ENCODE measurements around the gene ALX3.

The ALX3 gene

DNA sequence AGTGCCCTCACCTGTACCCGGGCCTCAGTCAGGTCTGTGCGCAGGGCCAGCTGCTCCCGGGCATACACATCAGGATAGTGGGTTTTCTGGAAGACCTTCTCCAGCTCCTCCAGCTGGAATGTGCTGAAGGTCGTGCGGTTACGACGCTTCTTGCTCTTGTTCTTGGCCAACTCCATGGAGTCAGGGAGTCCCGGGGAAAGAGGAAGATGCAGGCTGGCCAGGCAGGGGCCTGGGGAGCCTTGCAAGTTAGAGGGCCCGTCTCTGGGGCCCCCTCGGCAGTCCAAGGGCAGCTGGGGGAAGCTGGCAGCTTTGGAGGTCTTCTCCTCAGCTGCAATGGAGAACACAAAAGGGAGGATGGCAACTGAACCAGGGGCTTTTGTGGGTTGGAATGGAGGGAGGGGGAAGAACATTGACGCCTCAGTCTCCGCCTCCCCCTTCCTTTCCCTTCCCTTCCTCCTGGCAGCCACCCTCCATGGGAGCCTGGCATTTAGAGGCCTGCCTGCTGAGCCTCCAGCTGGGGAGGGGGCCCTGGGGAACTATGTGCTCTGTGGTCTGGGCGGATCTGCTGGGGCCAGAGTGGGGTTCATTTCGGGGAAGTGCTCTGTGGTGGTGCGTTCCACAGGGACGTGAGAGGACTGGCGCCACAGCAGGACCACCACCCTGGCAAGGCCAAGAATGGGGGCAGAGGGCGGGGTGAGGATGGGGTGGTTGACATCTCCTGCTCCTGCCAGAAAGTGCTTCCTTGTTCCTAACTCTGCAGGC, 5.7 kb downstream of the ALX3 start:
- DNase-seq (ENCODE audit: low spot score), result no peak

DNA sequence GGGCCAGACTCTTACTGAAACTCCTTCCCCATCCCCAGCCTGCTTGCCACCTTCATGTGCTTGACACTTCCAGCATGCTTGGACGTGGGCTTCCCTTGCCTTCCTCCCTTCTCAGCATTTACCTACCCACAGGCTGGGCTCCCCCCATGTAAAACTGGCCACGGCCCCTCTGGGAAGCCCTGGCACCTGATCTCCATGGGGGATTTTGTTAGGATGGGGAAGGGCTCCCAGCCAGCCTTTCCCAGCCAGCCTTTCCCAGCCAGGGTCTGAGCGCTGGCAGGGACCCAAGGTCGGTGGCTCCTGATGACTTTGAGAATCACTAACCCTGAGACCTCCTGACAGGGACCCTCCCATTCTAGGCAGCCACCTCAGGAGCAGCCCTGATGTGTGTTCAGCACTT, 6.7 kb downstream of the ALX3 start:
- no peak for DNase-seq (ENCODE audit: low spot score)

DNA sequence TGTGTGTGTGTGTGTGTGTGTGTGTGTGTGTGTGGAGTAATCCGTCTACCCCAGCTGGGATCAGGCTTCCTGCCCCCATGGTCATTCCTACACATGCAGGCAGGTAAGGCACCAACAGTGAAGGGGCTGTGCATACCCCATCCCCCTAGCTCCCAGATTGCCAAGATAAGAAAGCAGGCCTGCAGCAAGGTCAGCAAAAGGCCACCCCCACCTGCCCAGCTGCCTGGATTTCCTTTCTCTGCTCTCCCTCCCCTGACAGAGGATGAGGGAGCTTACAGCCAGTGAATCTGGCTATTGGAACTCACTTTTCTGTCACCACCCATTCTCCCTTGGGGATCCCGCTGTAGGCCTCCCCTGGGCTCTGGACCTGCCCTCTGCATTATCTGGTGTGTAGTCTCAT, 7.9 kb downstream of the ALX3 start:
- DNase-seq (ENCODE audit: low spot score), result no peak

DNA sequence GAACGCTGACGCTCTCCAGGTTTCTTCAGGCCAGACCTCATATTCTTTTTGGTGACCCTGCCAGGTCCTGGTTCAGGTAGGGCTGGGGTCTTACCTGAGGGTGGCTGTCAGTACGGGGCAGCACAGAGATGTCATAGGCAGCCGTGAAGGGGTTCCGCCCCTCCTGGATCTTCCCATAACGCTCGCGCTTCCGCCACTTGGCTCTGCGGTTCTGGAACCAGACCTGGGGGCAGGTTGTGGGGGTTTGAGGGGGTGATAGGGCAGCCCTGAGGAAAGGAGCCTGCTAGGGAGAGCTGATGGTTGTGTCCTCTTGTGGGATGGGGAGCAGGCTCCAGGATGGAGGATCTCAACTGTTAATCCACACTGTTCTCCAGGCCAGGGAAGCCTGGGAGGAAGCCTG, 9.1 kb downstream of the ALX3 start:
- no peak for DNase-seq (ENCODE audit: low spot score)

DNA sequence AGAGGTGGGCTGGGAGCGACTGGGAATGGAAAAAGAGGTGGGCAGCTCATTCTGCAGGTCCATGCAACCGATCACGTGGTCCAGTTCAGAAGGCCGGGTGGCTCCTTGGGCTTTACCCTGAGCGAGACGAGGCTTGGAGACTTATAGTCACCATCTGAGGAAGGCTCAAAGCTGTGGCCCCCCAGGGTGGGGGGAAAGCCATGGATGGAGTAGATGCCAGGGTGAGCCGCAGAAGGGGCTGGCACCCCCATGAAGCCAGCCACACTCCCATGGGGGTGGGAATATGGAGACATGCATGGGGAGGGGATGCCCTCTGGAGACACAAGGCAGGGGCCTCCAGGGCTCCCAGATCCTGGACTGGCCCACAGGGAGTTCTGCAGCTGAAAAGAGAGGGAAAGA, 9.8 kb downstream of the ALX3 start:
- DNase-seq (ENCODE audit: low spot score), result no peak

DNA sequence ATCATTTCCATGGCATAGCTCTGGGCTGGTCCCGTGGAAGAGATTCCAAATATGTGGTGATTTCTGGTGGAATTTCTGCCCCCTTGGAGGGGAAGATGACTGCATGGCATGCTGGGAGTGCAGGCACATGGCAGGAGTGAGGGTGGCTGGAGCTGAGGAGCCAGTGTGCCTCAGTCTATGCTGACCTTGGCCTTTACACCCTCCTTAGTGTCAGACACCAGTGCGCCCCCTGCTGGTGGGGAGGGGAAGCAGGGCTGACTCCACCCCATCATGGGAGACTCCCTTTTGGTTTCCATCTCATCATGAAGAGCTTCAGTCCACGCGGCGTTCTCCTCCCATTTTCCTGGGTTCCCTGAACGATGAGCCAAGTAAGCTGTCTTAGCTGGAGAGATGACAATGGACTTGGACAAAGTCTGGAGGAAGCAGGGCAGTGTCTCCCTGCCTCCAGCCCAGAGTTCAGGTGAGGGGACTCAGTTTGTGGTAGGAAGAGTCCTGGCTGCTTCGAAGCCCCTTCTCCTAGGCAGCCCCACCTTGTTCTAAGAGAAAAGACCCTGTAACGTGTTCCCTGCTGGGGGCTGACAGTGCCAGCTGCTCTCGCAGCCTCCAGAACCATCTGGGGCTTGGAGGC, 10.3 kb downstream of the ALX3 start:
- DNase-seq (ENCODE audit: low spot score), result peak; percentile 75

DNA sequence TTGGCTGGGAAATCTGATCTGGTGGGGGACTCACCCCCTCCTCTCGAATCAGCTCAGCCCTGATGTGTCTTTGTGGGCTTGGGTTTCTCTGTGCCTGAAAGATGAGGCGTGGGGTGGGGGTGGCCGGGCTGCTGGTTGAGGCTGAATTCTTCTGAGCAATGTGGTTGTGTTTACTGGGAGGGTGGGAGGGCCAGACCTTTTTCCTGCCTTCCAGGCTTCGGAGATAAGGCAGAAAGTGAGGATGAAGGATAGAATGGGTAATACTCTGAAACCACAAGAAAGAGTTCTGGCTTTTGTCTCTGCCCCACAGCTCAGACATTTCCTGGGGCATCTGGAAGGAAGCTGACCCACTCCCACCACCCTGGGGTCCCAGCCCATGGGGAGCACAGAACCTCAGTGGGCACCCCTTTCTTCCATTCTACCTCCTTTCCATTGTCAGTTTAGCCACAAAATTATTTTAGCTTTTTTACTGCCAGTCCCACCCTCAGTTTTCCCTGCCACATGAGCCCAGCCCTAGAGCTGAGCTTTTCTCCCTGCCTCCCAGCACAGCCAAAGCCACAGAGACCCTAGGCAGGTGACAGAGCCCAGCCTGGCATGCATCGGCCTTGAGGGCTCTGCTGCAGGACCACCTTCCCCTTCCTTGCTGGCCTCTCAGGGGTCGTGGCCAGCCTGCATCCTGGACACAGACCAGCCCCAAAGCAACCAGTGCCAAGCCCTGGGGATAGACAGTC, 11.2 kb downstream of the ALX3 start:
- DNase-seq (ENCODE audit: low spot score), result no peak

DNA sequence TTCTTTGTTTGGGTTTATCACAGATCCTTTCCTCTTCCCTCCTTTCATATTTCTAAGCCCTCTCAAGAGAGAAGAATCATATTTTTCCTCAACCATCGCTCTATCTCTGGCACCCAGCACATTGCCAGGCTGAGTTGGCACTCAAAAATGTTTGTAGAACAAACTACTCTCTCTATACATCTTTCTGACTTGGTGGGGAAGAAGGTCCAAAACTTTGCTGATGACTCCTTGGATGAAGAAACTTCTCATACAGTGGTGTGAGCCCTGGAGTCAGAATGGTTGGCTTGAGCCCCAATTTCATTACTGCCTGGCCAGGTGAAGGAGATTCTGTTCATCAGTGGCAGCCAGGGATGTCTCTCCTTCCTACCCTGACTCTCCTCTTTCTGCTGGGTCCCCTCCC, 11.9 kb downstream of the ALX3 start:
- DNase-seq (ENCODE audit: low spot score), result no peak

DNA sequence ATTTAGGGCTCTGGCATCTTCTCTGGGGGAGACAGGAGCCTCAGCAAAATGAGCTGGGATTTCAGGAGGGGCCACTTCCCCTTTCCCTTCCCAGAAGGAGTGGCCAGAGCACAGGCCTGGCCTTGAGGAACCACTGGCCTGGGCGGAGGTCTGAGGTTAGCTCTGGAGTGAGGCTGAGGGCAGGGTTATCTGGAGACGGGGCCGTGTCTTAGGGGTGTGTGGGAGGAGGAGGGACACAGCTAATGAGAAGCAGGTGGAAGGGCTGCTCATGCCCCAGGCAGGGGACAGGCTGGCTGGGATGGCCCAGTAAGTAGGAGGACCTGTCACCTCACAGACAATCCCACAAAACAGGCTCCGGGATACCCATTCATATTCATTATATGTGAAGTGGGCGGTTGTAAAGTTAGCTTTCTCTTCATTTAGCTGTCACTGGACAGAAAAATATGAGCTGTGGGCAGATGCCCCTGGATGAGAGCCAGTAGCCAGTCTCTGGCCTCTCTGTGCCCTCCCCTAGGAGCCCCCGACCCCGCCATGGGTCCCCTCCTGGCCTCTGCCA, 12.4 kb downstream of the ALX3 start:
- no peak for DNase-seq (ENCODE audit: low spot score)

DNA sequence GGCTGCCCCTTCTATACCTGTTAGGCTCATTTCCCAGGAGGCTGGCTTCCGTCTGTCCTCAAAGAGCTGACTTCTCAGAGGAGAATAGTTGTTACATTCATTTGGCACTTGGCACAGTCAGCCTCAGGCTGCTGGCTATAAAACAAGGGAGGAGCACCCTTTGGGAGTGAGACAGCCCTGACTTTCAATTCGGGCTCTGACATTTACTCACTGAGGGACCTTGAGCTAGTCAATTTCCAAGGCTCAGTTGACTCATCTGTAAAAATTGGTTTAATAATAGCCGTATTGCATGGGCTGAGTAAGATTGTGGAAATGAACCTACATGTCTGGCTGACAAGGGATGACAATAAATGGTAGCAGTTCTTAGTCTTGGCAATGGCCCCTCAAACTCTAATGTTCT, 13.7 kb downstream of the ALX3 start:
- no peak for DNase-seq (ENCODE audit: low spot score)

DNA sequence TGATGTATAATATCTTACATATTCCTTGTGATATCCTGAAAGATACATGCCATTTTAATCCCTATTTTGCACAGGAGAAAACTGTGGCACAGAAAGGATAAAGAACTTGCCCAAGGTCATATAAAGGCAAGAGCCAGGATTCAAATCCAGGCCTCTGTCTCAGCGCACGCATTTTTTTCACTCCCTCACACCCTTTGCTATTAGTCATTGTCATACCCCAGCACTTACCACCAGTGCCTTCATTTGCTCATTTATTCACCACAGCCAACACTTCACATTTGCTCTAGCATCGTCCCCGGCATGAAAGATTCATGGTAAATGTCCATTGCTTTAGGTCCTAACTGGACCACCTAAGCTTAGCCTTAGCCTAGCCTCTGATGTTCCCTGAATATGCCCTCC, 14.2 kb downstream of the ALX3 start:
- DNase-seq (ENCODE audit: low spot score), result no peak

DNA sequence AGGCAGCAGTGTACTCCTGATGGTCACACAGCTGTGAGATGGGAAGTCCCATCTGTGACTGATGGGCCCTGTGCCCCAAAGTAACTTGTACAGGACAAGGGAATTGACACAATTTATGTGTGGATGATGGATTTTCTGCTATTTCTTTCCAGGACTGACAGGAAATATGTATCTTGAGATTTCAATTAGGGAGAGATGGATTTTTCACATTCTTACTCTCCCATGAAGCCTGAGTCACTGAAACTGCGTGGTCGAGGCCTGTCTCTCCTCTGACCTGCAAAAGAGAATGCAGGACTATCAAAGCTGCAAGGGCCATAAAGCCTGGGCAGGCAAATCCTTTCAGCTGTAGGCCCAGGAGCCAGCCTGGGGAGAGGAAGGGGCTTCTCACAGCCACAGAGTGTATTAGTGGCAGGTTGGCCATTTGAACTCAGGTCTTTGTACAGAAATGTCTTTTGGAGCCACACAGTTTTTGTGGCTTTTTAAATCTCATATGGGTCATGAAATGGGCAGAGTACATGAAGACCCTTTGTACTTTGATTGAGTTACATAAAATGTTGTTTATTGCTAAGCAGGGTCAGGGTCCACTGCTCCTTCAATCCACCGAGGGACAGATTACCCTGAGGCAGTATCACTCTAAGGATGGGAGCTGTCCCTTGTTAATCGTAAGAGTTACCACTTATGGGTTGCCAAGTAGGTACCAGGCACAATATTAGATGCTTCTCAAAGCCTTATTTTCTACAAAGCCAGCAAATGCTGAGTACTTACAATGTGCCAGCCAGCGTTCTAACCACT, 14.8 kb downstream of the ALX3 start:
- DNase-seq (ENCODE audit: low spot score), result no peak

DNA sequence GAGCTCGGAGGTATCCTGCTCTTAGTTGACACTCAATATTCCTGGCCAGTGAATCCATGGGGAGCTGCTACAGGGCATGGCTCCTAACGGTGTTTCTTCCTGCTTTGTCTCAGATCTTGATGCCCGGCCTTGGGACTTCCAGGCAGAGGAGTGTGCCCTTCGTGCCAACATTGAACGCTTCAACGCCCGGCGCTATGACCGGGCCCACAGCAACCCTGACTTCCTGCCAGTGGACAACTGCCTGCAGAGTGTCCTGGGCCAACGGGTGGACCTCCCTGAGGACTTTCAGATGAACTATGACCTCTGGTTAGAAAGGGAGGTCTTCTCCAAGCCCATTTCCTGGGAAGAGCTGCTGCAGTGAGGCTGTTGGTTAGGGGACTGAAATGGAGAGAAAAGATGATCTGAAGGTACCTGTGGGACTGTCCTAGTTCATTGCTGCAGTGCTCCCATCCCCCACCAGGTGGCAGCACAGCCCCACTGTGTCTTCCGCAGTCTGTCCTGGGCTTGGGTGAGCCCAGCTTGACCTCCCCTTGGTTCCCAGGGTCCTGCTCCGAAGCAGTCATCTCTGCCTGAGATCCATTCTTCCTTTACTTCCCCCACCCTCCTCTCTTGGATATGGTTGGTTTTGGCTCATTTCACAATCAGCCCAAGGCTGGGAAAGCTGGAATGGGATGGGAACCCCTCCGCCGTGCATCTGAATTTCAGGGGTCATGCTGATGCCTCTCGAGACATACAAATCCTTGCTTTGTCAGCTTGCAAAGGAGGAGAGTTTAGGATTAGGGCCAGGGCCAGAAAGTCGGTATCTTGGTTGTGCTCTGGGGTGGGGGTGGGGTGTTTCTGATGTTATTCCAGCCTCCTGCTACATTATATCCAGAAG, 16.7 kb downstream of the ALX3 start:
- DNase-seq (ENCODE audit: low spot score), result peak; percentile 75

DNA sequence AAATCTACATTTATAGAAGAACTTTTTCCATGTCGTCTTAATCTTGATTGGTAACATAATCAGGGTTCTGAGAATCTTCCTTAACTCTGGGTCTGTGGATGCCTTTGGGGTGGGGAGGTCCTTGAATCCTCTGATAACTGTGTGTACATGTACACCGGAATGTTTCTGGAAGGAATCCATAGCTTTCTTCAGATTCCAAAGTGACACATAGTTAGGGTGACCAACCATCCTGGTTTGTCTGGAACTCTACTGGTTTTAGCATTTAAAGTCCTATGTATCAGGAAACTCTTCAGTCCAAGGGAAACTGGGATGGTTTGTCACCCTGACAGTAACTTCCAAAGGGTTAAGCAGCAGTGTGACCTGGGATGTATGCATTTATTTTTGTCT, 19.2 kb downstream of the ALX3 start:
- DNase-seq (ENCODE audit: low spot score), result no peak

DNA sequence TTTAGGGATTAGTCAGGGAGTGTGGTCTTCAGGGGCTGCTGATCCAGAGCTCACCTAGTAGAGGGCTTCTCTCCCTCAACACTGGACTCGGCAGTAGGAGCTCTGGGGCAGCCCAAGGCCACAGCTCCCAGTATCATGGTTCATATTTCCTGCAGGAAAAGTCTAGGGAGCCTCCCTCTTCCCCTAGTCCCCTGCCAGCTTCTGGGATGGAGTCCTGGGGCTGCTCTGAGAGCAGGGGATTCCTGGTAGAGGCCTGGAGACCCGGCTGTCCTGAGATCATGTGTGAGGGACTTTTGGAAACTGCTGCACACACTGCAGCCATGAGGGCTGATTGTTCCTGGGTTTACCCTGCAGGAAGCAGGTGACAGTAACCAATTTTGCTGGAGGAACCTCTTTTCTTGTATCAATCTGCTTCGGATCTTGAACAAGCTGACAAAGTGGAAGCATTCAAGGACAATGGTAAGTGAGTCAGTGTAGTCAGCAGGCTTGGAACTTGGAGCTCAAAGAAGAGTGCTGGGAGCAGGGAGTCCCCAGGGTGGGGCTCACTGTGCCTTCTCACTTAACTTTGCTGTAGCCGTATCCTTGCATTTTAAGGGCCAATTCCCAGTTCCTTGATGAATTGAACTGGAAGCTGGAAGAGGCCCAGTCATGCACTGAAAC, 19.7 kb downstream of the ALX3 start:
- DNase-seq (ENCODE audit: low spot score), result no peak

DNA sequence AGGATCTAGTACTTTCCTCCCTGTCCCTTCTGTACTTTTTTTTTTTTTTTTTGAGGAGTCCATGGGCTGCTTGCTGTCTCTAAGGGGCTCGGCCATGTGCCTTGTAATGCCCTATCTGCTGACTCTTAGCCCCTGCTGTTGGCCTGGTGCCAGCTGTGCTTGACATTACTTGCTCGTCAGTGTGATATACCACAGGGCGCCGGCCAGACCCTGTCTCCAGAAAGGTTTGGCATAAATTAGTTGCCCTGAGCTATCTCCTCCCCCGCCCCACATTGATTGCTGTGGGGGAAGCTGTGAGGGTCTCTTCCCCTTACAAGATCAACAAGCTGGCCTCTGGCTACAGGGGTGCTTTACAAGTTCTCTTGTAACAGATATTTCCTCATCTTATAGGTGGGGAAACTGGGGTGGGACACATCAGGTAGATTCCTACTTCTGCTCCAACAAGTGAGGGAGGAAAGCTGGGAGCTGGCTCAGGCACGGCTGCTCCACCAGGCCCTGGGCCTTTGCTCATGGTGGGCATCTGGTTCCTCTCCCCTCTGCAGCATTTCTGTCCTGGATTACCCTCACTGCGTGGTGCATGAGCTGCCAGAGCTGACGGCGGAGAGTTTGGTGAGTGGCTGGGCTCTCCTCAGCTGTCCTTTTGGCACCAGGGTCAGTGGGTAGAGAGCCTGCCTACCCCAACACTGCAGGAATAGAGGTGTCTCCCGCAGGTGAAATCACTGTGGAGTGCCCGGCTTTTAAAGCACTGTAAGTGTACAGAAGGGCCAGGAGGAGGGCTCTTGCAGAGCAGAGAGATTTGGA, 20.5 kb downstream of the ALX3 start:
- no peak for DNase-seq (ENCODE audit: low spot score)

DNA sequence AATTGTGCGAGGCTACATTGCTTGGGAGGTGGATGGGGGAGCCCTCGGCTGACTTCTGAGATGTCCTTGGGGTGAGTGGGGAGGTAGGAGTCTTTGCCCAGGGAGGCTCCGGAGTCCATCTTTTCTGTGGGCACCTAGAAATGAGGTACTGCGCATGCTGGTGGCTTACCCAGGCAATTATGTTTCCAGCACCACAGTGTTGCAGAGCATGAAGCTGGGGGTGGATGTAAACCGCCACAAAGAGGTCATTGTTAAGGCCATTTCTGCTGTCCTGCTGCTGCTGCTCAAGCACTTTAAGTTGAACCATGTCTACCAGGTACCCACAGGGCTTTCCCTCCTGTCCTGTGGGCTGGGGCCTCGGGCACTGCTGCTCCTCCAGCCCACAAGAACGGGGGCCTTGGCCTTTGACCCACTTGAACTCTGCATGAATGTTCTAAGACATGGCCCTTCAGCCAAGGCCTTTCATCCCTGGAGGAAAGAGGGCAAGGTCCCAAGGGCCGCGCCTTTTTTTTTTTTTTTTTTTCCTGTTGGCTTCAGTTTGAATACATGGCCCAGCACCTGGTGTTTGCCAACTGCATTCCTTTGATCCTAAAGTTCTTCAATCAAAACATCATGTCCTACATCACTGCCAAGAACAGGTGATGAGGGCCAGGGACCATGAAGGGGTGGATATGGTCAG, 21.4 kb downstream of the ALX3 start:
- DNase-seq (ENCODE audit: low spot score), result no peak

DNA sequence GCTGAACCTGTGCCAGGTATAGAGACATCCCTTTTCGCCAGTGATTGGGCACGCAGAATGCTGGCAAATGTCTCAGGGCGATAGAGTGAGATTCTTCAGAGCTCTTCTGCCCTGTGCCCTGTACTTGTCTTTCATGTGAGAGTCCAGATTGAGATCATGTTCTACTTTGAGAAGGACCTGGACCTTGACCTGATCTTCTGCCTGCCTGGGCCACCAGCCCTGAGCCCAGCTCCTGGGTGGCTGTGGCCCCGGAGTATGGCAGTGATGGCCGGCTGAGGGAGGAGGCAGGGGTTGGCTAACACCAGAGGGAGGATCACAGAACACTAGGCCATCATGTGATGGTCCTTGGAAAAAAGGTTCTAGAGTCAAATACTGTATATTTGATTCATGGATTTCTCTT, 22.2 kb downstream of the ALX3 start:
- no peak for DNase-seq (ENCODE audit: low spot score)

DNA sequence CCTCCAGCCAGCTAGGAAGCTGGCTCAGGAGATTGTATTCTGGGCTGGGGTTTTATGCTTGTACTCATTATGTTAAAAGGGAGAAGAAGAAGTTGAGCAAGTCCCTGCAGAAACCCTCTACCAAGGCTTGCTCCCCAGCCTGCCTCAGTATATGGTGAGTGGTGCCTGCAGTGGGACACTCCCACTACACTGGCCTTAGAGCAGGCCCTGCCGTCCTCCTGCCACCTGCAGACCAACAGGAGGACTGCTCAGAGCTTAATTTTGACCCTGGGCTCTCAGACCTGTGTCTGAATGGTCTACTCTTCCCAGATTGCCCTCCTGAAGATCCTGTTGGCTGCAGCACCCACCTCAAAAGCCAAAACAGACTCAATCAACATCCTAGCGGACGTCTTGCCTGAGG, 23.0 kb downstream of the ALX3 start:
- DNase-seq (ENCODE audit: low spot score), result no peak

Measured in NAMALWA (cell line).